Measurements from ENCODE around the gene PALM2AKAP2.

DNA sequence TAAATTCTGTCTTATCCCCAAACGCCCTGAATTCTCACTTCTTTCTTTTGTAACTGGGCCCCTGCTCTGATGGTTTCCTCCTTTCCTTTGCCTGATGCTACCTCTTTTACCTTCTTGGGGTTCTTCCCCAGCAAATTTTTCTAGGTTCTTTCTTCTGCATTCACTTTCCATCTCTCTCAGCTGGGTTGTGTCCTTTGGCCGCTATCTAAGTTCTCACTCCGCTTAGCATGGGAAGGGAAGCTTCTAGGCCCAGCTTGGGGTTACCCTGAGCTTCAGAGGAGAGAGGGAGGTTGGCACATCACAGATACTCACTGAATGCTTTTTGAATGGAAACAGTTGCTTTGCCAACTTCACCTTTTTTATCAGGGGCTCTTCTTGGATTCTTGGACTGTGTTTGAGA lies 17.0 kb downstream of the PALM2AKAP2 start:
- TF ChIP-seq, protein P1, sequence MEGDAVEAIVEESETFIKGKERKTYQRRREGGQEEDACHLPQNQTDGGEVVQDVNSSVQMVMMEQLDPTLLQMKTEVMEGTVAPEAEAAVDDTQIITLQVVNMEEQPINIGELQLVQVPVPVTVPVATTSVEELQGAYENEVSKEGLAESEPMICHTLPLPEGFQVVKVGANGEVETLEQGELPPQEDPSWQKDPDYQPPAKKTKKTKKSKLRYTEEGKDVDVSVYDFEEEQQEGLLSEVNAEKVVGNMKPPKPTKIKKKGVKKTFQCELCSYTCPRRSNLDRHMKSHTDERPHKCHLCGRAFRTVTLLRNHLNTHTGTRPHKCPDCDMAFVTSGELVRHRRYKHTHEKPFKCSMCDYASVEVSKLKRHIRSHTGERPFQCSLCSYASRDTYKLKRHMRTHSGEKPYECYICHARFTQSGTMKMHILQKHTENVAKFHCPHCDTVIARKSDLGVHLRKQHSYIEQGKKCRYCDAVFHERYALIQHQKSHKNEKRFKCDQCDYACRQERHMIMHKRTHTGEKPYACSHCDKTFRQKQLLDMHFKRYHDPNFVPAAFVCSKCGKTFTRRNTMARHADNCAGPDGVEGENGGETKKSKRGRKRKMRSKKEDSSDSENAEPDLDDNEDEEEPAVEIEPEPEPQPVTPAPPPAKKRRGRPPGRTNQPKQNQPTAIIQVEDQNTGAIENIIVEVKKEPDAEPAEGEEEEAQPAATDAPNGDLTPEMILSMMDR (IDR thresholded peaks at IDR 0.05) = no peak
- TF ChIP-seq POLR2A (IDR thresholded peaks at IDR 0.05) = no peak
